Measurements from ENCODE around the gene KATNAL2.

KATNAL2 gene

DNA sequence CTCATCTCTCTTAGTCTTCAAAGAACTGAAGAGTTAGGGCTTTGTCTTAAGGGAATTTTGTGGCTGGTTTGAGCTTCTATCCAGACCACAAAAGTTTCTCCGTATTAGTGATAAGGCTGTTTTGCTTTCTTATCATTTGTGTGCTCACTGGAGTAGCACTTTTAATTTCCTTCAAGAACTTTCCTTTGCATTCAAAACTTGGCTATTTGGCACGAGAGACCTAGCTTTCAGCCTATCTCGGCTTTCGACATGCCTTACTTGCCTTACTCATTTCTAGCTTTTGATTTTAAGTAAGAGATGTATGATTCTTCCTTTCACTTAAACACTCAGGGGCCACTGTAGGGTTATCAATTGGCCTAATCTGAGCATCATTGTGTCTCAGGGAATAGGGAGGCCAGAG is 203.0 kb downstream of the KATNAL2 start:
- FAIRE-seq, result no peak

GRCh38 chr18:47121146-47121545 is 203.7 kb downstream of the KATNAL2 start:
- no peak for FAIRE-seq

- FAIRE-seq, result no peak
Observed at GRCh38 chr18:47141289-47141688, 223.9 kb downstream of the KATNAL2 start.

- FAIRE-seq, result no peak
Observed at GRCh38 chr18:47143153-47143552, 225.8 kb downstream of the KATNAL2 start.

GRCh38 chr18:47143899-47144485 is 226.6 kb downstream of the KATNAL2 start:
- no peak for FAIRE-seq

DNA sequence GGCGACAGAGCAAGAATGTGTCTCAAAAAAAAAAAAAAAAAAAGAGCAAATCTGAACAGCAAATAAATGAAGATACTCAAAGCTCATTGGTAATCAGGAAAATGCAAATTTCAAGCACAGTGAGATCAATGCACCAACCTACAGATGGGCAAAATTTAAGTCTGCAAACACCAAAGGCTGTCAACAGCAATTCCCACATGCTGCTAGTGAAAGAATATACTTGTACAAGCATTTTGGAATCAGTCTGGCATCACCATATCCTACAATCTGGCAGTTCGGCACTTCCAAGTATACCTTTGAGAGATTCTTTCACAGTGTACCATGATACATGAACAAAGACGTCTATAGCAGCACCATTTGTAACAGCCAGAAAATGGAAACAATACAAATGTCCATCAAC is 228.8 kb downstream of the KATNAL2 start:
- FAIRE-seq, result no peak

GRCh38 chr18:47149457-47150028 is 232.1 kb downstream of the KATNAL2 start:
- FAIRE-seq, result no peak

GRCh38 chr18:47150029-47150823 is 232.8 kb downstream of the KATNAL2 start, which contains the start of gene HDHD2:
Gene HDHD2 (minus strand): TSS chr18:47150500. CDS start chr18:47136439, 14,061 bp downstream.
- no peak for FAIRE-seq

DNA sequence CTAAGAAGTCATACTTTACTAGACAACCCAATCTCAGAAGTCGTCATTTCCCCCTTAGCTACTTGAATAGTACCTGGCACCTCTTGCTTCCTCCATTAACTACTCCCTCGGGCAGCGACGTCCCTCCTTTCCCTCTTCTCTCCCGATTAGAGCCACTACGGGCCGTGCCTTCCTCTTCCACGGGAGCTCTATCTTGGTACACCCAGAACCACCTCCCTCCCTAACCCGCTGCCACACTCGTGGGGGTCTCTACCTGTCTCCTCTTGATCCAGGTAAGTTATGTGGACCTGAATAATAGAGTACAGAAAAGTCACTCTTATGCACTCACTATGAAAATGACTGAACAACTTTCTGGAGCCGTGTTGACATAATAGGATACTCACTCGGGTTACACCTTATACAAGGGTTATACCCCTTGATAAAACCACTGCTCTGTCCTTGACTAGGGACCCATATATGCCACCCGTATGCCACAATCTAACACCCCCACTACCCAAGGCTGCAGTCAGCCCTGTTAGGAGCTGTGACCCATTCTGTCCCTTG is 233.5 kb downstream of the KATNAL2 start:
- no peak for FAIRE-seq

DNA sequence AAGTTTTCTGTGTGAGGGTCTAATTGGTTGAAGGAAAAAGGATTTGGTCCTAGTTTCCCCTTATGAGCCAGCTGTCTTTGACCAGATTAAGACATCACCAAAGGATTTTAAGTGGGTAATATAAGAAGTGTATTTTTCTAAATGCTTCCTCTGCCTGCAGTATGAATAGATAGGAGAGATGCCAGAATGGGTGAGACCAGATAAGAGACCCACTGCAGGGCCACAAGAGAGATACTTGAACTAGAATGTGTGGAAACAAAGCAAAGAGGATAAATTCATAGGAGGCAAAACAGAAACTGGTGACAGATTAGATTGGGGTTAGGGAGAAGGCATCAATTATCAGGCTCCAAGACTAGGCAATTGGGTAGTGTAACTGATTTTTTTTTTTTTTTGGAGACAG is 234.0 kb downstream of the KATNAL2 start:
- no peak for FAIRE-seq
